HCT116 (cell line): ENCODE measurements around the gene WSB1. TPM values are rescaled to one million over a fixed set of nuclear protein-coding genes. Genes with fewer than 3 reads are reported as not detected.
"Not testable (repeated sequence)": the region's sequence is repeated elsewhere in the genome, so short reads cannot be mapped to it uniquely, and the experiment has no call there.

Source experiments
- ATAC-seq: fragments of 200-7000 bp; cut with Tn5 transposase; 2 replicates; pipeline ENCODE4 v1.9.1; 2020; ENCODE audit warnings: mild to moderate bottlenecking, moderate library complexity
- BruUV-seq: library from RNA; stranded (reverse); fragments of 400-500 nt; replicated peaks from 2 replicates; lab custom pipeline; 2021; lab: Mats Ljungman, UMichigan
- CTCF ChIA-PET: fragments of 300-600 bp; sonication (Branson Sonifier 250); formaldehyde crosslinking; loops from one replicate; lab custom pipeline; 2021; ENCODE audit warnings: antibody characterized with exemption; lab: Charles Lee
- POLR2A ChIA-PET: fragments of 300-600, 350-600 bp; sonication (Branson Sonifier 250); formaldehyde crosslinking; loops from one replicate; lab custom pipeline; 2021; ENCODE audit warnings: antibody characterized with exemption; lab: Charles Lee
- RAD21 ChIA-PET, 2 experiments: fragments of 300-600 bp; sonication (Branson Sonifier 250); formaldehyde crosslinking; loops; one replicate each; lab custom pipeline; 2023; ENCODE audit warnings: low total read pairs in 2 of 2; ENCODE audit not compliant: uncharacterized antibody in 2 of 2, unreplicated experiment in 2 of 2, low non-redundant PET in 1 of 2; lab: Charles Lee
- DNase-seq: peaks from one replicate; pipeline ENCODE4 v3.0.0-alpha.2; 2010; ENCODE audit warnings: low read depth, low spot score
- H2AFZ ChIP-seq: fragments of 200-600 bp; shearing (Covaris generic), sonication (generic); 2 replicates; pipeline ENCODE4 v1.6.1; 2017; ENCODE audit warnings: low read depth, mixed run types, mixed read lengths, antibody characterized with exemption, low read length; ENCODE audit not compliant: poor library complexity, severe bottlenecking
- H3K27ac ChIP-seq: 2 replicates; pipeline ENCODE4 v1.5.1; 2012; ENCODE audit warnings: low read depth, low read length
- H3K27me3 ChIP-seq: fragments of 200-600 bp; sonication (generic); 2 replicates; pipeline ENCODE4 v1.6.1; 2016; ENCODE audit warnings: mixed run types, low read length, mixed read lengths; ENCODE audit not compliant: insufficient read depth
- H3K36me3 ChIP-seq, 2 experiments: fragments of 200-500 bp in 1 of 2; fragments of 200-600 bp in 1 of 2; sonication (Bioruptor generic) in 1 of 2; sonication (generic) in 1 of 2; 2 replicates each; pipeline versions ENCODE4 v1.5.1 to v1.6.1; 2014 to 2016; ENCODE audit warnings: low read length in 2 of 2, inconsistent platforms in 1 of 2, mixed read lengths in 1 of 2, mixed run types in 1 of 2; ENCODE audit not compliant: insufficient read depth in 2 of 2, control insufficient read depth in 1 of 2
- H3K4me1 ChIP-seq, 2 experiments: fragments of 200-600 bp in 1 of 2; sonication (generic) in 1 of 2; 2 replicates each; pipeline versions ENCODE4 v1.5.1 to v1.6.1; 2012 to 2017; ENCODE audit warnings: low read length in 2 of 2, inconsistent platforms in 1 of 2, mild to moderate bottlenecking in 1 of 2, mixed read lengths in 1 of 2, mixed run types in 1 of 2, moderate library complexity in 1 of 2; ENCODE audit not compliant: insufficient read depth in 2 of 2, control insufficient read depth in 1 of 2
- H3K4me2 ChIP-seq: fragments of 200-600 bp; sonication (generic); 2 replicates; pipeline ENCODE4 v1.6.1; 2017; ENCODE audit warnings: mixed run types, low read length, mixed read lengths
- H3K4me3 ChIP-seq, 2 experiments: fragments of 200-600 bp in 1 of 2; sonication (generic) in 1 of 2; replicated peaks in 1 of 2; 2 replicates each; pipeline ENCODE4 v1.5.1; 2011 to 2016; ENCODE audit warnings: low read length in 2 of 2, control low read depth in 1 of 2, low read depth in 1 of 2, mild to moderate bottlenecking in 1 of 2, mixed read lengths in 1 of 2, mixed run types in 1 of 2
- H3K79me2 ChIP-seq: fragments of 200-600 bp; sonication (generic); 2 replicates; pipeline ENCODE4 v1.6.1; 2017; ENCODE audit warnings: mild to moderate bottlenecking, mixed run types, low read length, moderate library complexity, mixed read lengths; ENCODE audit not compliant: insufficient read depth
- H3K9ac ChIP-seq: fragments of 200-600 bp; sonication (generic); 2 replicates; pipeline ENCODE4 v1.6.1; 2016; ENCODE audit warnings: low read length, mixed read lengths
- H3K9me2 ChIP-seq: fragments of 200-600 bp; sonication (generic), shearing (Covaris generic); 2 replicates; pipeline ENCODE4 v1.6.1; 2017; ENCODE audit warnings: mixed run types, mild to moderate bottlenecking, moderate library complexity; ENCODE audit not compliant: insufficient read depth
- H3K9me3 ChIP-seq, 2 experiments: fragments of 200-500 bp in 1 of 2; fragments of 200-600 bp in 1 of 2; sonication (Bioruptor generic) in 1 of 2; sonication (generic) in 1 of 2; 2 replicates each; pipeline ENCODE4 v1.6.1; 2014 to 2017; ENCODE audit warnings: low read length in 2 of 2, mixed read lengths in 2 of 2, inconsistent platforms in 1 of 2, low read depth in 1 of 2, mild to moderate bottlenecking in 1 of 2, mixed run types in 1 of 2, moderate library complexity in 1 of 2; ENCODE audit not compliant: control insufficient read depth in 1 of 2, insufficient read depth in 1 of 2
- H4K20me1 ChIP-seq: fragments of 200-600 bp; sonication (generic), shearing (Covaris generic); 2 replicates; pipeline ENCODE4 v1.6.1; 2017; ENCODE audit warnings: mixed run types, mild to moderate bottlenecking, moderate library complexity; ENCODE audit not compliant: insufficient read depth
- ATF3 ChIP-seq: IDR thresholded peaks from 2 replicates; pipeline ENCODE4 v1.6.1; 2012
- CEBPB ChIP-seq: IDR thresholded peaks from 2 replicates; pipeline ENCODE4 v1.6.1; 2012; ENCODE audit warnings: low read depth
- ELF1 ChIP-seq: IDR thresholded peaks from 2 replicates; pipeline ENCODE4 v1.6.1; 2012; ENCODE audit warnings: low read depth, borderline replicate concordance
- EZH2 ChIP-seq: fragments of 200-600 bp; sonication (generic); IDR thresholded peaks from 2 replicates; pipeline ENCODE4 v1.6.1; 2017; ENCODE audit warnings: antibody characterized with exemption, mixed run types
- EZH2phosphoT487 ChIP-seq: fragments of 200-600 bp; IDR thresholded peaks from 2 replicates; pipeline ENCODE4 v1.6.1; 2018; ENCODE audit warnings: antibody characterized with exemption, borderline replicate concordance
- FOSL1 ChIP-seq: IDR thresholded peaks from 2 replicates; pipeline ENCODE4 v1.6.1; 2012; ENCODE audit warnings: low read depth
- MAX ChIP-seq: IDR thresholded peaks from 2 replicates; pipeline ENCODE4 v1.6.1; 2012
- RAD21 ChIP-seq: IDR thresholded peaks from 2 replicates; pipeline ENCODE4 v1.6.1; 2012; ENCODE audit warnings: low read depth, mild to moderate bottlenecking
- ZFX ChIP-seq: fragments of 450-650 bp; IDR thresholded peaks from 2 replicates; pipeline ENCODE4 v1.6.1; 2017
- ZNF274 ChIP-seq: fragments of 200-500 bp; sonication (Bioruptor generic); IDR thresholded peaks from 2 replicates; pipeline ENCODE4 v1.6.1; 2014; ENCODE audit warnings: mild to moderate bottlenecking, low read depth, low read length, inconsistent platforms
- intact Hi-C: fragments of 100-400 bp; cut with micrococcal nuclease; formaldehyde crosslinking; loops from 2 replicates; pipeline ENCODE4 v1.10.0; 2022
- total RNA-seq: library from RNA; stranded (reverse); gene quantifications from one replicate; pipeline ENCODE4 v1.2.1, GENCODE V29; 2021; ENCODE audit not compliant: unreplicated experiment

Gene WSB1
- total RNA-seq, 1 experiment from 2014 or later, result 88.0 TPM

- no peaks in the 10 kb centered on the region for H4K20me1 ChIP-seq
- no peaks in the 10 kb centered on the region for H3K79me2 ChIP-seq
- H3K9me3 ChIP-seq, result no peaks in the 10 kb centered on the region
- H2AFZ ChIP-seq, result no peak overlapping the region
- no peak overlapping the region for H3K27ac ChIP-seq
- ATAC-seq (no peak), DNase-seq (no peak)
- RAD21 ChIA-PET, result no interaction called here
- H3K27me3 ChIP-seq, result no peaks in the 10 kb centered on the region
- H3K4me3 ChIP-seq, result no peak overlapping the region
- no peaks in the 10 kb centered on the region for H3K36me3 ChIP-seq
- CTCF ChIA-PET, result interaction anchor here (1.2 to 1.3 kb wide), 2 partner anchors 92 to 327 kb away, joined by 3 read pairs; no protein-coding TSS in a partner anchor
- POLR2A ChIA-PET, result interaction anchor here (1.8 kb wide), 1 partner anchor 33 kb away, joined by 8 read pairs; no protein-coding TSS in a partner anchor
- TF ChIP-seq FOSL1 (no peak), ATF3 (no peak), CEBPB (no peak), ZFX (no peak), EZH2phosphoT487 (no peak), RAD21 (no peak), ELF1 (no peak), MAX (no peak), ZNF274 (no peak), EZH2 (no peak)
- peaks cover 27 to 36% of the 10 kb centered on the region in 2 experiments for H3K4me1 ChIP-seq
- H3K9me2 ChIP-seq, result no peaks in the 10 kb centered on the region
- no peak overlapping the region for H3K9ac ChIP-seq
- BruUV-seq, result no TSS peak
- no peak overlapping the region for H3K4me2 ChIP-seq
- intact Hi-C loops, result no loop called here
Observed at GRCh38 chr17:27327871-27328270, 34.0 kb downstream of the WSB1 start.

DNA sequence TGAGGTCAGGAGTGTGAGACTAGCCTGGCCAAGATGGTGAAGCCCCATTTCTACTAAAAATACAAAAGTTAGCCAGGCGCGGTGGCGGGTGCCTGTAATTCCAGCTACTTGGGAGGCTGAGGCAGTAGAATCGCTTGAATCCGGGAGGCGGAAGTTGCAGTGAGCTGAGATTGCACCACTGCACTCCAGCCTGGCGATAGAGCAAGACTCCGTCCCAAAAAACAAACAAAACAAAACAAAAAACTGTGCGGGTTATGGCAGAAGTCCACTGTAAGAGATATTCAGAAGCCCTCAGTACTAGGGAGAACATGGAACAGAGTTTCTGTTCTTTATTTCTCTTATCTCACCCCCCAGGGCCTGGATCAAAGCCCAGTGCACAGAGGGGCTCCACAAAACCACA lies 34.8 kb downstream of the WSB1 start:
- ATAC-seq, POLR2A ChIA-PET, H4K20me1 ChIP-seq, H3K9ac ChIP-seq, H3K4me2 ChIP-seq, H2AFZ ChIP-seq, RAD21 ChIA-PET, H3K27me3 ChIP-seq, H3K79me2 ChIP-seq, H3K27ac ChIP-seq, BruUV-seq, H3K36me3 ChIP-seq, DNase-seq, intact Hi-C loops, H3K9me3 ChIP-seq, H3K9me2 ChIP-seq, H3K4me3 ChIP-seq: not testable (repeated sequence)
- CTCF ChIA-PET, result interaction anchor here (1.2 kb wide), 1 partner anchor 92 kb away, joined by 3 read pairs; no protein-coding TSS in a partner anchor
- H3K4me1 ChIP-seq, result peaks cover 26 to 34% of the 10 kb centered on the region in 2 experiments
